Hepatocyte (in vitro differentiated cells): ENCODE data around the gene LMO4.

ENCODE experiments used
- CTCF ChIP-seq: fragments of 200-600 bp; sonication (generic); IDR thresholded peaks from 2 replicates; pipeline ENCODE4 v1.5.1; 2016; ENCODE audit warnings: antibody characterized with exemption, mild to moderate bottlenecking; ENCODE audit not compliant: poor library complexity
- EZH2 ChIP-seq: fragments of 200-600 bp; sonication (generic); IDR thresholded peaks from 2 replicates; pipeline ENCODE4 v1.6.1; 2016; ENCODE audit warnings: antibody characterized with exemption, mild to moderate bottlenecking, borderline replicate concordance

- TF ChIP-seq CTCF = no peak
- TF ChIP-seq EZH2 = no peak
These were observed 14.6 kb upstream of the LMO4 start for GRCh38 chr1:87314091-87314490.
